GM13976 (cell line): Measurements from ENCODE around the gene DCDC2C.
"Not testable (repeated sequence)": the region's sequence is repeated elsewhere in the genome, so short reads cannot be mapped to it uniquely, and the experiment has no call there.

Source experiments
- DNase-seq: peaks from one replicate; pipeline ENCODE4 v3.0.0; 2012; ENCODE audit warnings: low spot score
- CTCF ChIP-seq: IDR thresholded peaks from 2 replicates; pipeline ENCODE4 v1.5.1; 2012; ENCODE audit warnings: borderline replicate concordance, mild to moderate bottlenecking; ENCODE audit not compliant: insufficient read depth; ENCODE audit errors: extremely low read depth, missing control alignments, control extremely low read depth
- in situ Hi-C: fragments of 300-500 bp; cut with MboI; formaldehyde crosslinking; loops from one replicate; pipeline ENCODE4 v1.12.0; 2022; ENCODE audit warnings: low sequenced_read_pairs, mixed read lengths, inconsistent platforms; ENCODE audit not compliant: unreplicated experiment

The DCDC2C gene

GRCh38 chr2:3659447-3660432 is 43.6 kb upstream of the DCDC2C start:
- TF ChIP-seq CTCF = no peak
- in situ Hi-C loops = no loop called here
- DNase-seq = no peak

- in situ Hi-C loops = not testable (repeated sequence)
Measured at GRCh38 chr2:3660640-3661039, 42.7 kb upstream of the DCDC2C start.

GRCh38 chr2:3661149-3661660 is 42.2 kb upstream of the DCDC2C start:
- no peak for DNase-seq
- in situ Hi-C loops = no loop called here
- no peak for TF ChIP-seq CTCF

More at GRCh38 chr2:3660640-3661039, 42.7 kb upstream of the DCDC2C start:
- not testable (repeated sequence) for DNase-seq

- in situ Hi-C loops = no loop called here
- DNase-seq = no peak
- TF ChIP-seq CTCF = no peak
Measured at GRCh38 chr2:3662239-3662638, 41.1 kb upstream of the DCDC2C start.

- DNase-seq = no peak
- no peak for TF ChIP-seq CTCF
- in situ Hi-C loops = no loop called here
Measured at GRCh38 chr2:3664118-3664517, 39.3 kb upstream of the DCDC2C start.

- TF ChIP-seq CTCF = no peak
- in situ Hi-C loops = no loop called here
- DNase-seq = no peak
Measured at GRCh38 chr2:3664925-3665324, 38.5 kb upstream of the DCDC2C start.
